PFSK-1 (cell line): ENCODE data around the gene SP2.

ENCODE experiments used
- POLR2AphosphoS5 ChIP-seq: IDR thresholded peaks from 2 replicates; pipeline ENCODE4 v1.6.1; 2012; ENCODE audit warnings: low read depth, mild to moderate bottlenecking, control low read depth, low read length, moderate library complexity
- SIN3A ChIP-seq: IDR thresholded peaks from 2 replicates; pipeline ENCODE4 v1.6.1; 2012; ENCODE audit warnings: mild to moderate bottlenecking, low read length, moderate library complexity, borderline replicate concordance; ENCODE audit not compliant: insufficient read depth
- TF ChIP-seq, protein P1 (sequence below), 2 experiments: IDR thresholded peaks; 2 replicates each; pipeline versions ENCODE4 v1.6.1 to v1.8.0; 2011 to 2012; ENCODE audit warnings: low read depth in 2 of 2, low read length in 2 of 2, control low read depth in 1 of 2, inconsistent platforms in 1 of 2, mild to moderate bottlenecking in 1 of 2, moderate library complexity in 1 of 2; ENCODE audit not compliant: insufficient read depth in 1 of 2

DNA sequence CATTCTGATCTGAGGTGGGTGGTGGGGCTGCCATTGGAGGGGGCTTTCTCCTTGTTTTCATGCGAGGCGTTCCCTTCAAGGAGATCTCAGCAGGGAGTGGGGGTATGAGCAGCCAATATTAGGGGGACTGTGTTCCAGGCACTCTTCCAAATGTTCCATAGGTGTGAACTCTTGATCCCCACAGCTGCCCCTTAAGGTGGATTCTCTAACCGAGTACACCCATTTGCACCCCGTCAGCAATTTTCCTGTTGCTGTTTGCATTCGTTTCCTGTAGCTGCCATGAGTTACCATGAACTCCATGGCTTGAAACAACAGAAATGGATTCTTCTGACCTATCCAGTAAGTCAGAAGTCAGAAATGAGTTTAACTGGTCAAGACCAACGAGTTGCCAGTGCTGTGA is 65.4 kb downstream of the SP2 start:
- no peak for TF ChIP-seq POLR2AphosphoS5
- TF ChIP-seq, protein P1, sequence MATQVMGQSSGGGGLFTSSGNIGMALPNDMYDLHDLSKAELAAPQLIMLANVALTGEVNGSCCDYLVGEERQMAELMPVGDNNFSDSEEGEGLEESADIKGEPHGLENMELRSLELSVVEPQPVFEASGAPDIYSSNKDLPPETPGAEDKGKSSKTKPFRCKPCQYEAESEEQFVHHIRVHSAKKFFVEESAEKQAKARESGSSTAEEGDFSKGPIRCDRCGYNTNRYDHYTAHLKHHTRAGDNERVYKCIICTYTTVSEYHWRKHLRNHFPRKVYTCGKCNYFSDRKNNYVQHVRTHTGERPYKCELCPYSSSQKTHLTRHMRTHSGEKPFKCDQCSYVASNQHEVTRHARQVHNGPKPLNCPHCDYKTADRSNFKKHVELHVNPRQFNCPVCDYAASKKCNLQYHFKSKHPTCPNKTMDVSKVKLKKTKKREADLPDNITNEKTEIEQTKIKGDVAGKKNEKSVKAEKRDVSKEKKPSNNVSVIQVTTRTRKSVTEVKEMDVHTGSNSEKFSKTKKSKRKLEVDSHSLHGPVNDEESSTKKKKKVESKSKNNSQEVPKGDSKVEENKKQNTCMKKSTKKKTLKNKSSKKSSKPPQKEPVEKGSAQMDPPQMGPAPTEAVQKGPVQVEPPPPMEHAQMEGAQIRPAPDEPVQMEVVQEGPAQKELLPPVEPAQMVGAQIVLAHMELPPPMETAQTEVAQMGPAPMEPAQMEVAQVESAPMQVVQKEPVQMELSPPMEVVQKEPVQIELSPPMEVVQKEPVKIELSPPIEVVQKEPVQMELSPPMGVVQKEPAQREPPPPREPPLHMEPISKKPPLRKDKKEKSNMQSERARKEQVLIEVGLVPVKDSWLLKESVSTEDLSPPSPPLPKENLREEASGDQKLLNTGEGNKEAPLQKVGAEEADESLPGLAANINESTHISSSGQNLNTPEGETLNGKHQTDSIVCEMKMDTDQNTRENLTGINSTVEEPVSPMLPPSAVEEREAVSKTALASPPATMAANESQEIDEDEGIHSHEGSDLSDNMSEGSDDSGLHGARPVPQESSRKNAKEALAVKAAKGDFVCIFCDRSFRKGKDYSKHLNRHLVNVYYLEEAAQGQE (IDR thresholded peaks at IDR 0.05; ENCODE audit: insufficient read depth in 1 of 2, low read depth in 2 of 2, low read length in 2 of 2) = no peak
- no peak for TF ChIP-seq SIN3A
